LoVo (cell line): Measurements from ENCODE around the gene CHCHD4.

ENCODE experiments used
- DNase-seq: peaks from one replicate; pipeline ENCODE4 v3.0.0-alpha.2; 2016; ENCODE audit warnings: low spot score

The CHCHD4 gene

DNA sequence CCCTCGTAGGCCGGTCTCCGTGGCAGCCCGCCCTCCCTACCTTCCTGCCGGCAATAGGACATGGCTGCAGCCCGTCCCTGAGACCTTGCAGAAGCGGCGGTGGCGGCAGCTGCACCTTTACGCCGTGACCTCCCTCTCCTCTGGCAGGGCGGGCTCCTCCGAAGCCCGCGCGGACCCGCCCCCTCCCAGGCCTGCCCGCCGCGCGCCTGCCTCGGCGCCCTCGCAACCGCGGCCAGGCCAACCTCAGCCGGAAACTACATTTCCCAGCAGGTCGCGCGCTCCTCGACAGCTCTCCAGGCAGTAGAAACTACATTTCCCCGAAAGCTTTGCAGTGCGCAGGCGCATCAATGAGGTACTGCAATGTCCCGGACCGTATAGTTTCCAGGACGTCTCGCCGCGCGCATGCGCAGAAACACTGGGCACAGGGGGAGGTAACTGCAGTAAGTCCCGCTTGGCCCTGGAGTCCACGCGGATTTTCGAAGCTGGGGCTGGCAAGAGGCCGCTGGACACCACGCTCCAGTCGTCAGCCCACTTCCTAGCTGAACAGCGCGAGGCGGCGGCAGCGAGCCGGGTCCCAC lies at the start of gene CHCHD4, which contains the start of gene TMEM43:
CHCHD4 (minus strand) TSS at position 256 of the 578 bp plus-strand sequence; CDS start at position 62, 194 bp downstream.
TMEM43 (plus strand) TSS at position 438 of the 578 bp plus-strand sequence. CDS start 142 bp downstream, outside the sequence.
- DNase-seq: peak; percentile 99

DNA sequence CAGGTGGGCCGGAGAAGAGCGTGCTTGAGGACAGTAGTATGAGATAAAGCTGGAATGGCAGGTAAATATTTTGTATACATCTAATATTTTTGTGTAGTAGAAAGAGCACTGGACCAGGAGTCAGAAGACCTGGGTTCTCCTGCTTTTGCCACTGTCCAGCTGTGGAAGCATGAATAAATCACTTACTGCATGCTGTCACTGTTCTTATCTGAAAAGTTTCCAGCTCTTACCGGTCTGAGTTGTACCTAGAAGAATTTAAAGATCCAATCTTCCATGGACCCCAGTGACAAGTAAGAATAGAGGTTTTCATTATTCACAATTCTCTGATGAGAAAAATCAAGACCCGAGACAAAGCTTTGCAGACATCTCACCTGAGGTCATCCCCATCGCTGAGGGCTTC lies 47.8 kb upstream of the CHCHD4 start:
- no peak for DNase-seq

DNA sequence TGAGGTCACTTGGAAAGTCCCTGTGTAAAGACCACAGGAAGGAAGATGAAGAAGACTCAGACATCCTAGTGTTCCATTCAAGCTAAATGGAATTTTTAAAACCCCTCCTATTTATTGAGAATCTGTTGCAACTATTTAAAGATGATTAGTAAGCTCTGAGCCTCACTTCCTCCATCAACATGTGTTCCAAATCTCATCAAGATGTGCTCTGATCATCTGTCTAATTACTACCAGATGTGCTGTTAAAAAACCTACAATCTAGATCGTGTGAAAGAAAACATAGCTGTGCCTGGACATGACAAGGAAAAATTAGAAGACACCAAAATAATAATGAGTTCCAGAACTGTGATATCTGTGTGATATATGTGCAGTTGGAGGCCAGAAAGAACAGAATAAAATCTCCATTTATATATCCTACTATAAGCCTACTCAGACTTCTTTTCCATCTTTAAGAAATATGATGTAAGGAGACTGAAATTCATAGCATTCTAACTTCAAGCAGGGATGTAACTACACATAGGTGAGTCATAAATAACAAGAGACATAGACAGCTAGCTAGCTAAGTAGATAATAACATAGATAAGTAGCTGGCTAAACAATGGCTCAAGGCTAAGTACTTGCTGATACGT lies 46.0 kb upstream of the CHCHD4 start:
- no peak for DNase-seq

DNA sequence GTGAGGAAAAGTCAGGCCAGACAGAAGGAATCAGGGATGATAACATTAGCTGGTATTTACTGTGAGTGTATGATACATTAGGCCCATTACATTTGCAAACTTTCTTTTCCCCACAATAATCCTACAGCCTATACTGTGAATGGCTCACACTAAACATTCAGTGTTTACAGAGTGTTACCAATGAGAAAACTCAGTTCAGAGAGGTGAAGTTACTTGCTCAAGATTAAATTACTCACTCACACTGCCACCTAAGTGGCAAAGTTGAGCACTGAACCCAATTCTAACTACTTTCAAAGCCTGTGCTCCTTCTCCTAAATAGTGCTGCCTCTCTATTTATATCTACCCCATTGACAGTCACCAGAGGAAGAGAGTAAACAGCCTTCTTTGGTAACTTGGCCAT lies 45.2 kb upstream of the CHCHD4 start:
- no peak for DNase-seq

DNA sequence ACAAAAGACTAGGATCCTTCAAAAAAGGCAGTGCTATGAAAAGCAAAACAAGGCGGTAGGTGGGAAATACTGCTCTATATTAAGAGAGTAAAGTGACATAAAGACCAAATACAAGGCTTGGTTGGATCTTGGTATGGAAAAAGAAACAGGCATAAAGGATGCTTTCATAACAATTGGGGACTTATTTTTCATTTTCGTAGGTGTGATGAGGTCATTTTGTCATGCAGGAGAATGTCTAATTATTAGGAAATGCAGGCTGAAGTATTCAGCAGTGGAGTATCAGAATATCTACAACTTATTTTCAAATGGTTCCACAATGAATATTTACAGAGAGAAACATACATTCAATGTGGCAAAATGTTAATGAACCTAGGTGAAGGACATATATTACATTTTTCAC lies 44.8 kb upstream of the CHCHD4 start:
- DNase-seq: no peak

DNA sequence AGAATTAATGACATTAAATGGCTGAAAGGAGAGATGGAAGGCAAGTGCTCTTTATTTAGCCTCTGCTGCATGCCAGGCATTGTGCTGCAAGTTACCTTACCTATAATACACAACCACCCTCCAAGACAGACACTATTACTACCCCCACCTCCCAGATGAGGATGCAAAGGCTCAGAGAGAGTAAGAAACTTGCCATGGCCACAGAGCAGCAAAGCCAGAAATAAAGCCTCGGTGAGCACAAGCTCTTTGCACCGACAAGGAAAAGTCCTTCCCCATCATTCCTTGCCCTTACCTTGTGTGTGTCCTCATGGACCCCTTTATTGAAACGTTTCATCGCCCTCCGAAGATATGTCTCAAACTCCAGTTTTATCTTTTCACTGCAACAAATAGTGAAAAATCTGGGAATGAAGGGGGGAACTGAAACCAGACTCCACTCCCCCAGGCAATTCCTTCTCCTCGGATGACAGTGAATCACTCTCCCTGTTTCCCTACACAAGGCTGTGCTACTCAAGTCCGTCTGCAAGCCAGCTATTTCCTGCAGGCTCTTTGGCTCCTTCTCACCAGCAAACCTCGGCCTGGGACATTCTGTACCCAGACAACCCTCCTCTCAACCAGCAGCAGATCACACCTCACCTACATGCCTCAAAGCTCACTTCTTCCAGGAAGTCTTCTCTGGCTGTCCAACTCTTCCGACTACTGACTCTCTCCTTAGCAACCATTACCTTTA lies 42.4 kb upstream of the CHCHD4 start:
- no peak for DNase-seq

DNA sequence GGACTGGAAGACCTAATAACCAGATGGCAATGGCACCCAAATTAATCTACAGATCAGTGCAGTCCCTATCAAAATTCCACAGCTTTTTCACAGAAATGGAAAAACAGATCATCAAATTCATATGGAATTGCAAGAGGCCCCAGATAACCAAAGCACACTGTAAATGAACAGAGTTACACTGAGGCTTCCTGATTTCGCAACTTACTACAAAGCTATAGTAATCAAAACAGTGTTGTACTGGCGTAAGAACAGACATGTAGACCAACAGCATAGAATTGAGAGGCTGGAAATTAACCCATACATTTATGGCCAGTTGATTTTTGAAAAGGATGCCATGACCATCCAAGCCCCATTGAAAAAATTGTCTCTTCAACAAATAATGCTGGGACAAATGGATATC lies 37.5 kb upstream of the CHCHD4 start:
- no peak for DNase-seq

DNA sequence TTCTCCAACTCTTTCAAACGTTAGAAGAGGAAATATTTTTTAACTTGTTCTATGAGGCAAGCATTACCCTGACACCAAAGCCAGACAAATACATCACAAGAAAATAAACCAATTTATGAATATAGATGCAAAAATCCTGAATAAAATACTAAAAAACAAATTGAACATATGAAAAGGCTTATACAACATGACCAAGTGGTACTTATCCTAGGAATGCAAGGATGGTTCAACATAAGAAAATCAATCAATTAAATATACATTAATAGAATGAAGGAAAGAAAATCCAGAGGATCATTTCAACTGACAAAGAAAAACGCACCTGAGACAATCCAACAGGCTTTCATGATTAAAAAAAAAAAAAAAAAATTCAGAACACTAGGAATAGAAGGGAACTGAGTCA lies 36.6 kb upstream of the CHCHD4 start:
- DNase-seq: no peak

DNA sequence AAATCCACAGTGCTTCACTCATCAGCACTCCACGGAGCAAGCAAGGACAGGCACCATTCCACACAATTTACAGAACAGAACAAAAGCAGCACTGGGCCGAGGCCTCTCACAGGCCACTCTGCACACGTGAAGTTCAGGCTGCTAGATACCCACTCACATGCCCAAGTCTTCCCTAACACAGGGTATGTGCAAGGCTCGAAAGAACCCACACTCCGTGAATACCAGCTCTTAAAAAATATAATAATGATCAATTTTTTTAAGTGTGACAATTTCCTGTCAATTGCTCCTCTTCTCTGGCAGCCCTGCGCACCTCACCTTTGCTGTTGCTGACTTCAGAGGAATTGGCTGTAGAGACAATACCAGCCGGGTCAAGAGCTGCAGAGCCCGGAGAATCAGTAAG lies 34.8 kb upstream of the CHCHD4 start:
- no peak for DNase-seq

DNA sequence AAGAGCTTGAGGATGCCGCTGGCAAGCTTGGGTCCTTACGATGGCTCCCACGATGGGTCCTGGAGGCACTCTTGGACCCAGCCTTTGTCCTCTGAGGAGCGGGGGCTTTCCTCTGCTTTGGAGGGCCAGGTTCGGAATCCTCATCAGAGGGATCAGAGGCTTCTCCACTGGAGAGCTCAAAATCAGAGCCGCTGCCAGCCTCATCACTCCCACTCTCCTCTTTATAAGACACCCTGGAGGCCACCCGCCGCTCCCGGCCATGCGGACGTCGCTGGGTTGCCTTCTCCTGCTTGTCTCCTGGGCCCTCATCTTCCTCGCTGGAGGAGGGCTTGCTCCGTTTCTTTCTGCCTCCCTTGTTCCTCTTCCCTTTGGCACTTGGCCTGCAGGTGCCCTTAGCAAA lies 33.7 kb upstream of the CHCHD4 start:
- DNase-seq: no peak

DNA sequence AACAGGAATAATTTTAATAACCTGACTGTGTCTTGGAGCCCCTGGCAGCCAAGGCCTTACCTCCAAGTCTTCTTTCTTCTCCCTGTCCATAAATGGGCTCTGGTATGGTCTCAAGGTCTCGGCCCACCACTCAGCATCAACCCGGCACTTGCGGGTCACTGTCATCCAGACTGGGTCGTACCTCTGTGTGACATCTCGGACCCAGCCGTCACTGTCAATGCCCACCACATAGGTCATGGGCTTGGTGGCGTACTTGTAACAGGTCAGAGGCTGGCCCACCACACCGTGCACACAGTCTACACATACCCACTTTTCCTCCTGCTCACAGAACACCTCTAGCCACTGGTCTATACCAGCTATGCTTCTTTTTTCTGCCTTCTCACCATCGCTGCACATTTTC lies 33.3 kb upstream of the CHCHD4 start:
- DNase-seq: no peak

DNA sequence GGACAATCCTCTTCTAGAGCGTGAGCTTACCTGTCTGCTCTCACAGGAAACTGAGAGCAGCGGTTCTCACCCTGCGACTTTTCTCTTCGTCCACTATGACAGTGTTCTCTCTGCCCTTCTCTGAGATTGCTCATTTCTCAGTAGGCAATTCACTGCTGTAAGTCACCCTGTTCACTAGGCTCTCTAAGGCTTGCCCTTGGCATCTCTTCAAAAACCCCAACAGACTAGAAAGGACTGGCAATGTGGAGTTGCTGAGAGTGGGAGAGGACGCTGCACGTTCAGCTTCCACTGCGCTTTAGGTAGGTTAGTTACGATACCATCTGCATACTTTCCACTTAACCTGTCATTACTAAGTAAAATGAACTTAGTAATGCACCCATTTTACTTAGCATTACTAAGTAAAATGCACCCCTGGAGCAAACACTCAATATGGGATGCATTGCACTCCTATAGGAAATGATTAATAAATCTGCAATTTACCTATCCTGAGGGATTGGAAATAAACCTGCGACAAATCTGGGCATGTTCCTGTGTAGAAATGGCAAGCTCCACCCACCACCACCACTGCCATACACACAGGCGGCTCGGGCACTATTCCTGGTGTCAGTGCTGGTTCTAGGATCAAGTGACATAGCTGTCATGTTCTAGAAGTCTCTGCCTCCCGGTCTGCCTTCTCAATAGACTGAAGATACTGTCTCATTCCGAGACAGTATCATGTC lies 32.3 kb upstream of the CHCHD4 start:
- DNase-seq: no peak

DNA sequence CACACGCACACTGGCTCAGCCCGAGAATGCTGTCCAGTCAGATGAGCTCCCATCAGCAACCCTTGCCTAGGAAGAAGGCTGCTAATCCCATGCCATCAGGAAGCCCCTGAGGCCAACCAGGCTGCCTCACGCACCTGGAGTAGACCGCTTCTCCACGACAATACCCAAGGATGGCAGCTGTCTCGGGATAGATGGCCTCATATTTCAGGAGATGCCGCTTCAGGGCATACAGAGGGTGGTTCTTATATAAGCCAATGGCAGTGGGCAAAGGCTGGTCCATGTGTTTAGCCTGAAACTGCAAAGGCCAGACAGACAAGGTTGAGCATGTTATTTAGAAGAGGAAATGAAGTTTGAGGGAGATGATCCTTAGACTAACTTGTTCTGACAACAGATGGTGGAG lies 31.5 kb upstream of the CHCHD4 start:
- DNase-seq: no peak

DNA sequence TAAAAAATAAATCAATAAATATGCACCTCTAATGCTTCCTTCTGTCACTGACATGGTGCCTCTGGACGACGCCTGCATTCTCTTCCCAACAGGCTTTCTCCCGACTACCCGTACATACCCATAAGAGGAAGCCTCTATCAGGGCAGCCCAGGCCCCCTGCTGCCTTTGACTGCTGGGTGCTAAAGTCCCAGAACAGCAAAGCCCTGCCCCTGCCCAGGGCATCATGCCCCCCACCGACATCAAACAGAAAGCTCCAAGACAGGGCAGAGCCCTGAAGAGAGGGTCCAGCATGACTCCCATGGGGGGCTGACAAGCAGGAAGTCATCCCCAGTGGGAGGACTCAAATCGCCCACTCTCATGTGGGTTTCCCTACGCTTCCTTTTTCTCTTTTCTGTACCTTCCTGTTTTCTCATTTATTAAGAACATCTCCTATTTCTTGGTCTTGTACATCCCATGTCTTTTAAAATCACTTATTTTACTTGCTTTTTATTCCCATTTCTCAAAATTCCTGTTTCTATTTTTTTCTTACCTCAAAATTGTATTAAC lies 30.3 kb upstream of the CHCHD4 start:
- DNase-seq: no peak

DNA sequence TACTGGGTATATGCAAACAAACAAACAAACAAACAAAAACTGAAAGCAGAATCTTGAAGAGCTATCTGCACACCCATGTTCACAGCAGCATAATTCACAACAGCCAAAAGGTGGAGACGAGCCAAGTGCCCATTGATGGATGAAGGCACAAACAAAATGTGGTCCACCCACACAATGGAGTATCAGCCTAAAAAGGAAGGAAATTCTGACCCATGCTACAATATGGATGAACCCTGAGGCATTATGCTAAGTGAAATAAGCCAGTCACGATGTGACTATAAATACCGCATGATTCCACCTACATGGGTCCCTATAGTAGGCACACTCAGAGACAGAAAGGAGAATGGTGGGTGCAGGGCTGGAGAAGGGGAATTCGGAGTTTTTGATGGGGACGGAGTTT lies 29.6 kb upstream of the CHCHD4 start:
- no peak for DNase-seq

DNA sequence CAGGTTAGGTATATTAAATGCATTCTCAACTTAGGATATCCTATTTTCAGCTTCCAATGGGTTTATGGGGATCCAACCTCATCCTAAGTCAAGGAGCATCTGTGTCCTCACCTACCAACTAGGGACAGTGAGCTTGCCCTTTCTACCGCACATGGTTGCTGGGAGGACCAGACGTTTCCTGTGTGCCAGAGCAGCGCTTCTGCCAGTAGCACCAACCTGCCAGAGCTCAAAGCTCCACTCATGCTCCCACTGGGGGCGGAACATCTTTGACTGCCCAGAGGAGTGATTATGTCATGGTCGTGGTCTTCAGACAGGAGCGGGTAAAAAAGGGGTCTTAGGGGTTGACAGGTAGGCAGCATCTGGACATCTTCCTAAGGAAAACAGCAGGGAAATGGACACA lies 29.0 kb upstream of the CHCHD4 start:
- no peak for DNase-seq

DNA sequence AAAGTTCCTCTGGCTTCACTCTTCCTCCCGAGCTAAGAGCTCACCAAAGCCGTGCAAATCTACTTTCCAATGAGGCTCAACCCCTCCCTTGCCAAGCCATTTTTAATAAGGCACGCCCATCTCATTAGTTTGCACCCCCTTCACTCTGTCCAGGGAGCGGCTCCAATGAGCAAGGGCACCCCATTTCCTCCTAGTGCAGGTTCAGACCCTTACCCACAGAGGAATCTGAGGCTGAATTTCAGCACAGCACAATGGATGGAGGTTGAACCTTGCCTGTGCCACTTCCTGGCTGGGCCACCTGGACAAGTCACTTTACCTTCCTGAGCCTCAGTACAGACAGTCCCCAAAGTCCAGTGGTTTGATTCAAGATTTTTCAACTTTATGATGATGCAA lies 28.3 kb upstream of the CHCHD4 start:
- DNase-seq: no peak

DNA sequence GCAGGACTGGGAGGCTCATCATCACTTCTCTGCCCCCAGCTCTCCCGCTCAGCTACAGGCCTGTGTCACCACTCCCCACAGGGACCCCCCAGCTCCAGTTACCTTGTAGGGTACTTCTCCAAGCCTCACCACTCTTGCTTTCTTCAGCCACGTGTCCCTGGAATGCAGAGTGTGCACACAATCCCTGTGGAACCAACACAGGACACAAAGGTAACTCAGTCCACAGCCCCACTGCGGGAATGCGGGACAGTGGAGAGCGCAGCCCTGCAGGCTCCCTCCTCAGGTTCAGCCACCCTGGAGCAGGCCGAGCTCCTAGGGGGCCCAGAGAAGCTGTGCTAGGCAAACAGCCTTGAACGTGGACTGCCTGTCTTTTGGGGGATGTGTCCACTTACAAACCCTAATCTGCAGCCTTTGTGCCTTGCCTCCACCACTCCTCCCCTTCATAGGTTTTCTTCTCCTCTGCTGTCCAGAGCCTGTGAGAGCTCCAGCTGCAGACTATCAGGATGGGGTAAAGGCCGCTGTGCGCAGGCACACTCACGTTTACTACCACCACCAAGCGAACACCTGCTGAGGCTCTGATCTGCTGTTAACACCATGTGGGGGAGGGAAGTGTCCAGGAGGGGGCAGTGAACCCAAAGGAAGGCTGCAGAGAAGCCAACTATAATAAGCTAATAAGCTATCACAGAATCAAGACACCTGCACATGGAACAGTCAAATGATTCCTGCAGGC lies 27.7 kb upstream of the CHCHD4 start:
- DNase-seq: no peak

DNA sequence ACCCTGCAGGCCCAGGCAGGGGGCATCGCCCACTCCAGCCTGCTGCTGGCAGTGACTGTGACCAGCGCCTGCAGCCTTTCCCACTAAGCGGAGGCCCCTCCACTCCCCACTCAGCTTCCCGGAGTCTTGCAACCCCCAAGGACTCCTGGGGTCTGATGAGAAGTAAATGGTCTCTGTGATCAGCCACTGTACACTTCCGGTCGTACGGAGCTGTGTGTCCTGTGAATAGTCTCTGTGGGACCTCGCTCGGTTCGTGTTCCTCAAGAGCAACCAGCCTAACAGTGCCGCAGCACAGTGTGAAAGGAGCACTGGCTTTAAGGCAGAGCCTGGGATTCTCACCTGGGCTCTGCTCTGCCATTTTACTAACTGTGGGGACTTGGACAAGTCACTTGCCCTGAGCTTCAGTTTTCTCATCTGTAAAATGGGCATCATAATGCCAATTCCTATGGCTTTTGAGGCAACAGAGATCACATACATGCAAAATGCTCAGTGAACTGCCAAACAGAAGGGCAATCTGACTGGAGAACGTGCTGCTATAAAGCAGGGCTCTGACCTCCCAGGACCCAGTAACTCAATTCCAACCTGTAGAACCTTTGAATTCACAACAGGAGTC lies 26.9 kb upstream of the CHCHD4 start:
- no peak for DNase-seq

DNA sequence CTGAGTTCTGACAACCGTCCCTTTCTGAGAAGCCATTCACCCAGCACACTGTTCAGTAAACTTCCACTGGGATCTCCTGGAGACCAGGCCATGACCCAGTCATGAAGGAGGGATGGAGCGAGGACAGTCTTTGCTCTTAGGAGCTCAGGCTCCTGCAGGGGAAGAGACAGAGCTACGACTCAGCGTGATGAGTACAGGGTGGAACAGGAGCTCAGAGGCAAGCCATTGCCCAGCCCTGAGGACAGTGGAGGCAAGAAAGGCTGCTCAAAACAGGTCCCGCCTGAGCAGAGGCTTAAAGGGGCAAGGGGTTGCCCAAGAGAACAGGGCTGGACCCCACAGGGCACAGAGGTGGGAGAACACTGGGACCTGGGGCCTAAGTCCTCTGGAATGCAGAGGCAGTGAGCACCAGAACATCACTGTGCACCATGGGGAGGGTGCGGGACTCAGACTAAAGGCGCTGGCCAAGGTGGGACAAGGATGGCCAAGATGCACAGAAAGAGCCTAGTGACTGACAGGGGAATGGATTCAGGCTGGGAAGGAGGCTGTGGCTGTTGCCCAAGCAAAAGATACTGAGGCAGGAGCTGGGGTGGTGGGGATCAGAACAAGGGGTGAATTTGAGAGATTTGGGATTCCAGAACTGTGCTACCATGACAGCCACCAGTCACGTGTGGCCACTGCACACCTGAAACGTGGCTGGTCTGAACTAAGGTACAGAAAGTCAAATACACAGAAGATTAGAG lies 26.0 kb upstream of the CHCHD4 start:
- DNase-seq: no peak

DNA sequence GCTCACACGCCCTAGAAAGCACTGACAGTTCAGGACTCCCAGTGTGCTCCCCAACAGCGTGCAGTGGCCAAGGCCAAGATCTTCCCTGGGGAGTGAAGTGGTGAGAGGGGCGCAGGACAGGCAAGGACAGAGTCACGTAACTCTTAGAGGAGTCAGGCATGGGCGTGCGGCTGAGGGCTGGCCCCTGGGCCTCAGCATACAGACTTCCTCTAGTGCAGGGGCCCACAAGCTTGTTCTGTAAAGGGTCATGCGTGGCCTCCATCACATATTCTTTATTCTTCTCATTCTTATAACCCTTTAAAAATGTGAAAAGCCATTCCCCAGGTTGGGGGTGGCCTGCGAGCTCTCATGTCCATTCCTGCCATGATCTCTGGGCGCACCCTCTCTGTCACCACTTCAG lies 25.4 kb upstream of the CHCHD4 start:
- no peak for DNase-seq
